Activated gamma-delta T cell treated with anti-CD3 and anti-CD28 coated beads, Interleukin-2, amount 50 U/mL, for 16 hours (primary cell): ENCODE data around the gene ITGB3BP.
"Not testable (repeated sequence)": the region's sequence is repeated elsewhere in the genome, so short reads cannot be mapped to it uniquely, and the experiment has no call there.

Experiments
- DNase-seq: peaks from one replicate; pipeline ENCODE4 v3.0.0-alpha.2; 2020; ENCODE audit warnings: low read depth

Gene ITGB3BP

GRCh38 chr1:63522891-63523728 lies at the start of gene ITGB3BP, which contains the start of gene EFCAB7:
Gene ITGB3BP (minus strand): TSS chr1:63523225. CDS start chr1:63523133, 92 bp downstream.
Gene EFCAB7 (plus strand): TSS chr1:63523525. CDS start chr1:63525573, 2,048 bp downstream.
- peak; percentile 64 for DNase-seq

GRCh38 chr1:63572686-63573085 lies 49.7 kb upstream of the ITGB3BP start:
- not testable (repeated sequence) for DNase-seq

- no peak for DNase-seq
Observed at GRCh38 chr1:63569640-63570316, 46.8 kb upstream of the ITGB3BP start.

GRCh38 chr1:63569068-63569467 lies 46.0 kb upstream of the ITGB3BP start:
- DNase-seq = no peak

GRCh38 chr1:63563745-63564144 lies 40.7 kb upstream of the ITGB3BP start:
- no peak for DNase-seq

- no peak for DNase-seq
Observed at GRCh38 chr1:63559357-63559756, 36.3 kb upstream of the ITGB3BP start.

GRCh38 chr1:63557365-63557987 lies 34.5 kb upstream of the ITGB3BP start:
- no peak for DNase-seq

- no peak for DNase-seq
Observed at GRCh38 chr1:63555480-63555879, 32.5 kb upstream of the ITGB3BP start.

- DNase-seq = no peak
Observed at GRCh38 chr1:63548877-63549276, 25.9 kb upstream of the ITGB3BP start.

- no peak for DNase-seq
Observed at GRCh38 chr1:63548303-63548702, 25.3 kb upstream of the ITGB3BP start.

- DNase-seq = no peak
Observed at GRCh38 chr1:63547621-63548294, 24.7 kb upstream of the ITGB3BP start.

- DNase-seq = no peak
Observed at GRCh38 chr1:63545780-63546179, 22.8 kb upstream of the ITGB3BP start.

- no peak for DNase-seq
Observed at GRCh38 chr1:63537940-63538339, 14.9 kb upstream of the ITGB3BP start.

GRCh38 chr1:63537006-63537405 lies 14.0 kb upstream of the ITGB3BP start:
- no peak for DNase-seq

GRCh38 chr1:63534406-63534805 lies 11.4 kb upstream of the ITGB3BP start:
- DNase-seq = no peak

- DNase-seq = no peak
Observed at GRCh38 chr1:63533931-63534330, 10.9 kb upstream of the ITGB3BP start.

GRCh38 chr1:63532727-63533126 lies 9.7 kb upstream of the ITGB3BP start:
- DNase-seq = no peak

- DNase-seq = no peak
Observed at GRCh38 chr1:63524201-63524600, 1.2 kb upstream of the ITGB3BP start.

- no peak for DNase-seq
Observed at GRCh38 chr1:63523738-63524137, 713 bp upstream of the ITGB3BP start.

GRCh38 chr1:63516629-63517028 lies 6.4 kb downstream of the ITGB3BP start:
- no peak for DNase-seq

- DNase-seq = no peak
Observed at GRCh38 chr1:63512584-63512983, 10.4 kb downstream of the ITGB3BP start.

GRCh38 chr1:63509718-63510117 lies 13.3 kb downstream of the ITGB3BP start:
- DNase-seq = no peak
